RWPE1 (cell line): ENCODE results near the gene ELANE.

Source experiments
- CTCF ChIA-PET: fragments of 350-600 bp; sonication (Branson Sonifier 250); formaldehyde crosslinking; extraction: SDS; loops from one replicate; lab custom pipeline; 2021; lab: Yijun Ruan, JAX
- POLR2A ChIA-PET: fragments of 400-600 bp; formaldehyde crosslinking; extraction: SDS; loops from one replicate; lab custom pipeline; 2020; ENCODE audit warnings: antibody characterized with exemption; ENCODE audit not compliant: low non-redundant PET; lab: Yijun Ruan, JAX
- DNase-seq: peaks from one replicate; pipeline ENCODE4 v3.0.0; 2012; ENCODE audit warnings: low spot score
- H3K27ac ChIP-seq: fragments of 450-650 bp; 2 replicates; pipeline ENCODE4 v1.5.1; 2017
- CTCF ChIP-seq: fragments of 450-650 bp; conservative IDR thresholded peaks from 2 replicates; pipeline ENCODE4 v1.5.1; 2017; ENCODE audit warnings: low read depth, mild to moderate bottlenecking

ELANE gene

GRCh38 chr19:827710-828321 lies 24.3 kb upstream of the ELANE start, which contains the start of gene AZU1:
Gene AZU1 (plus strand): TSS chr19:827837. CDS start chr19:827847, 10 bp downstream.
- ChIA-PET CTCF (no interaction called here), POLR2A (no interaction called here)
- TF ChIP-seq CTCF = no peak
- DNase-seq = no peak
- peak within 1 kb of the TSS; percentile 3; the same call in 1 of the 2 replicates for H3K27ac ChIP-seq

GRCh38 chr19:829129-829758 lies 22.9 kb upstream of the ELANE start:
- TF ChIP-seq CTCF = no peak
- no peak for DNase-seq
- no peak overlapping the region for H3K27ac ChIP-seq
- ChIA-PET POLR2A (no interaction called here), CTCF (no interaction called here)

- ChIA-PET POLR2A (no interaction called here), CTCF (no interaction called here)
- no peak overlapping the region for H3K27ac ChIP-seq
- DNase-seq = no peak
- TF ChIP-seq CTCF = no peak
These were observed 20.4 kb upstream of the ELANE start for GRCh38 chr19:831407-832369.

- H3K27ac ChIP-seq = no peak overlapping the region
- no peak for TF ChIP-seq CTCF
- DNase-seq = no peak
- ChIA-PET CTCF (interaction anchor here (0.6 kb wide), 1 partner anchor 42 kb away, joined by 3 read pairs; no protein-coding TSS in a partner anchor), POLR2A (no interaction called here)
These were observed 17.9 kb upstream of the ELANE start for GRCh38 chr19:834216-834615.

- no peak for DNase-seq
- H3K27ac ChIP-seq = no peak overlapping the region
- POLR2A ChIA-PET = no interaction called here
- TF ChIP-seq CTCF = no peak
- CTCF ChIA-PET = interaction anchor here (0.5 kb wide), 1 partner anchor 65 kb away, joined by 4 read pairs; no protein-coding TSS in a partner anchor
These were observed 16.8 kb upstream of the ELANE start for GRCh38 chr19:835210-835810.
